Measurements from ENCODE around the gene MYO15A. TPM values are rescaled to one million over a fixed set of nuclear protein-coding genes. Genes with fewer than 3 reads are reported as not detected.

Gene MYO15A
- polyA plus RNA-seq, 1 donor (not counting 4 experiments of a cell fraction or from before 2014, with no cell fraction given) = 0.20 TPM

DNA sequence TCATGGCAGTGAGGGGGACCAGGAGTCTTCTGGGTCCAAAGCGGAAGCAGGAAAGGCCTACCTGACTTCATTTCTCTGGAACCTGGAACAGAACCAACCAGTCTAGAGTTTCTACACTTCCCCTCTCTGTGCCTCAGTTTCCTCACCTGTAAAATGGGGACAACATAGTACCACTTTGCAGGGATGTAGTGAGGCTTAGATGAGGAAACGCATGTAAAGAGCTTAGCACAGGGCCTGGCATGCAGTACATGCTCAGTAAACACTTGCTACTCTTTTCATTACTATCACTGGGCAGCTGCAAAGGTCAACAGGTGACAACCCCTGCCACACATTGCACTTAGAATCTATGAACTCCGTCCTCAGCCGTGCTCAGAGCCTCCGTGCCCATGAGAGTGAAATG, 24.2 kb downstream of the MYO15A start:
- no peaks in the 10 kb centered on the region for H4K20me1 ChIP-seq (ENCODE audit: control insufficient read depth, extremely low read depth, insufficient read depth, low read length)
- no peaks in the 10 kb centered on the region for H3K4me1 ChIP-seq (ENCODE audit: control insufficient read depth, extremely low read depth, insufficient read depth, low read length)
- no peak overlapping the region for H3K4me2 ChIP-seq (ENCODE audit: control insufficient read depth, extremely low read depth, insufficient read depth, low read depth, low read length)
- no peak overlapping the region for H3K9ac ChIP-seq (ENCODE audit: control insufficient read depth, extremely low read depth, insufficient read depth, low read length)
- dilution Hi-C loops (cut with MboI; ENCODE audit: extremely low pct_ligation_motif_present, low sequenced_read_pairs) = no loop called here
- no peaks in the 10 kb centered on the region for H3K9me3 ChIP-seq (ENCODE audit: control insufficient read depth, low read depth, low read length)
- H3K9me1 ChIP-seq (ENCODE audit: control insufficient read depth, extremely low read depth, insufficient read depth, low read length) = no peaks in the 10 kb centered on the region
- no peak overlapping the region for H3K4me3 ChIP-seq (ENCODE audit: control insufficient read depth in 2 of 3, extremely low read depth in 1 of 3, insufficient read depth in 2 of 3, low read depth in 1 of 3, low read length in 3 of 3)
- H3K27me3 ChIP-seq (ENCODE audit: control insufficient read depth, extremely low read depth, insufficient read depth, low read length) = no peaks in the 10 kb centered on the region
- no peak overlapping the region for H3K27ac ChIP-seq (ENCODE audit: control insufficient read depth, insufficient read depth, low read length)
- TF ChIP-seq, protein P1, sequence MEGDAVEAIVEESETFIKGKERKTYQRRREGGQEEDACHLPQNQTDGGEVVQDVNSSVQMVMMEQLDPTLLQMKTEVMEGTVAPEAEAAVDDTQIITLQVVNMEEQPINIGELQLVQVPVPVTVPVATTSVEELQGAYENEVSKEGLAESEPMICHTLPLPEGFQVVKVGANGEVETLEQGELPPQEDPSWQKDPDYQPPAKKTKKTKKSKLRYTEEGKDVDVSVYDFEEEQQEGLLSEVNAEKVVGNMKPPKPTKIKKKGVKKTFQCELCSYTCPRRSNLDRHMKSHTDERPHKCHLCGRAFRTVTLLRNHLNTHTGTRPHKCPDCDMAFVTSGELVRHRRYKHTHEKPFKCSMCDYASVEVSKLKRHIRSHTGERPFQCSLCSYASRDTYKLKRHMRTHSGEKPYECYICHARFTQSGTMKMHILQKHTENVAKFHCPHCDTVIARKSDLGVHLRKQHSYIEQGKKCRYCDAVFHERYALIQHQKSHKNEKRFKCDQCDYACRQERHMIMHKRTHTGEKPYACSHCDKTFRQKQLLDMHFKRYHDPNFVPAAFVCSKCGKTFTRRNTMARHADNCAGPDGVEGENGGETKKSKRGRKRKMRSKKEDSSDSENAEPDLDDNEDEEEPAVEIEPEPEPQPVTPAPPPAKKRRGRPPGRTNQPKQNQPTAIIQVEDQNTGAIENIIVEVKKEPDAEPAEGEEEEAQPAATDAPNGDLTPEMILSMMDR (optimal IDR thresholded peaks at IDR 0.05 in 1 of 3, IDR thresholded peaks at IDR 0.05 in 1 of 3, conservative IDR thresholded peaks at IDR 0.05 in 1 of 3; ENCODE audit: extremely low read depth in 1 of 3, insufficient read depth in 2 of 3, low read length in 3 of 3) = no peak
- no peak for TF ChIP-seq EZH2 (IDR thresholded peaks at IDR 0.05; ENCODE audit: low read length)
- H2AFZ ChIP-seq (ENCODE audit: control insufficient read depth, low read length) = no peak overlapping the region
- FAIRE-seq (no peak), DNase-seq (ENCODE audit: low read depth, low spot score) (no peak)
- H3K79me2 ChIP-seq (ENCODE audit: control insufficient read depth, insufficient read depth, low read length) = no peaks in the 10 kb centered on the region
- no peaks in the 10 kb centered on the region for H3K36me3 ChIP-seq (ENCODE audit: control insufficient read depth in 2 of 2, extremely low read depth in 1 of 2, insufficient read depth in 2 of 2, low read length in 2 of 2)

DNA sequence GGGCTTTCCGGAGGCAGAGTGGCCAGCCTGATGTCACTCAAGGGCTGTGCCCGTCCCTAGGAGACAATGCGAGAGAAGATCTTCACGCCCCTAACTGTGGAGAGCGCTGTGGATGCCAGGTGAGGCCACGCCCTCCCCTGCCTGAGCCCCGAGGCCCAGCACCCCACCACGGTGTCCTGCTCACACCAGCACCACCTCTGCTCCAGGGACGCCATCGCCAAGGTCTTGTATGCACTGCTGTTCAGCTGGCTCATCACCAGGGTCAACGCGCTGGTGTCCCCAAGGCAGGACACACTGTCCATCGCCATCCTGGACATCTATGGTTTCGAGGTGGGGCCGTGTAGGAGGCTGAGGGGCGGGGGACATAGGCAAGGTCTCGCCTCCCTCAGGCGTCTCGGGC, 27.8 kb downstream of the MYO15A start:
- TF ChIP-seq EZH2 (IDR thresholded peaks at IDR 0.05; ENCODE audit: low read length) = no peak
- Histone ChIP-seq H3K79me2 (ENCODE audit: control insufficient read depth, insufficient read depth, low read length) (no peaks in the 10 kb centered on the region), H2AFZ (ENCODE audit: control insufficient read depth, low read length) (no peak overlapping the region), H4K20me1 (ENCODE audit: control insufficient read depth, extremely low read depth, insufficient read depth, low read length) (no peaks in the 10 kb centered on the region), H3K4me2 (ENCODE audit: control insufficient read depth, extremely low read depth, insufficient read depth, low read depth, low read length) (no peak overlapping the region), H3K4me3 (ENCODE audit: control insufficient read depth in 2 of 3, extremely low read depth in 1 of 3, insufficient read depth in 2 of 3, low read depth in 1 of 3, low read length in 3 of 3) (no peak overlapping the region), H3K9me3 (ENCODE audit: control insufficient read depth, low read depth, low read length) (no peaks in the 10 kb centered on the region), H3K27me3 (ENCODE audit: control insufficient read depth, extremely low read depth, insufficient read depth, low read length) (peaks cover 8% of the 10 kb centered on the region), H3K9me1 (ENCODE audit: control insufficient read depth, extremely low read depth, insufficient read depth, low read length) (no peaks in the 10 kb centered on the region), H3K4me1 (ENCODE audit: control insufficient read depth, extremely low read depth, insufficient read depth, low read length) (no peaks in the 10 kb centered on the region), H3K9ac (ENCODE audit: control insufficient read depth, extremely low read depth, insufficient read depth, low read length) (no peak overlapping the region), H3K36me3 (ENCODE audit: control insufficient read depth in 2 of 2, extremely low read depth in 1 of 2, insufficient read depth in 2 of 2, low read length in 2 of 2) (no peaks in the 10 kb centered on the region), H3K27ac (ENCODE audit: control insufficient read depth, insufficient read depth, low read length) (no peak overlapping the region)
- FAIRE-seq = no peak
- no peak for DNase-seq (ENCODE audit: low read depth, low spot score)
- dilution Hi-C loops (cut with MboI; ENCODE audit: extremely low pct_ligation_motif_present, low sequenced_read_pairs) = no loop called here

DNA sequence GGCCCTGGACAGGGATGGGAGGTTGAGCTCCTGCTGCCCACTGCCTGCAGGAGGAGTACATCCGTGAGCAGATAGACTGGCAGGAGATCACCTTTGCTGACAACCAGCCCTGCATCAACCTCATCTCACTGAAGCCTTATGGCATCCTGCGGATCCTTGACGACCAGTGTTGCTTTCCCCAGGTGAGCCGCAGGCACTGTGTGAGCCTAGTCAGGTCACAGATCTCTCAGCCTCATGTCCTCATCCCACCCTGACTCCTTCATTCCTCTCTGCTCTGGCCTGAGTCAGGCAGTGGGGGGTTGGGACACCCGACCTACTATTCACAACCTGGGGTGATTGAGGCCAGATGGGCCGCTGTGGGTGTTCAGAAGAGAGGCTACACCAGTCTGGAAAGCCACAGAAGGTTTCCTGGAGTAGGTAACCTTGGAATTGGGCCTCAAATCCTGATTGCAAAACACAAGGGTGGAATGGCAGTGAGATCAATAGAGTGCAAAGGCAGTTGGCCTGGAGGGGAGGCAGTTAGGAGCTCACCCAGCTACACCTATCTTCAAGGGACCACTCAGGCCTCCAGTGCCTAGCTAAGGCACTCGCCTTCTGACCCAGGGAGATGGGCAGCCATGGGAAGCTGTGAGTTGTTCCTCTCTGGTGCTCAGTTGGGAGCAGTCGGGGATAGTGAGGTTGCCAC, 29.7 kb downstream of the MYO15A start:
- no peak overlapping the region for H3K4me3 ChIP-seq (ENCODE audit: control insufficient read depth in 2 of 3, extremely low read depth in 1 of 3, insufficient read depth in 2 of 3, low read depth in 1 of 3, low read length in 3 of 3)
- TF ChIP-seq, protein P1 (optimal IDR thresholded peaks at IDR 0.05 in 1 of 3, IDR thresholded peaks at IDR 0.05 in 1 of 3, conservative IDR thresholded peaks at IDR 0.05 in 1 of 3; ENCODE audit: extremely low read depth in 1 of 3, insufficient read depth in 2 of 3, low read length in 3 of 3) = no peak
- no peak for TF ChIP-seq EZH2 (IDR thresholded peaks at IDR 0.05; ENCODE audit: low read length)
- H3K79me2 ChIP-seq (ENCODE audit: control insufficient read depth, insufficient read depth, low read length) = no peaks in the 10 kb centered on the region
- no peak overlapping the region for H3K4me2 ChIP-seq (ENCODE audit: control insufficient read depth, extremely low read depth, insufficient read depth, low read depth, low read length)
- dilution Hi-C loops (cut with MboI; ENCODE audit: extremely low pct_ligation_motif_present, low sequenced_read_pairs) = no loop called here
- H3K4me1 ChIP-seq (ENCODE audit: control insufficient read depth, extremely low read depth, insufficient read depth, low read length) = no peaks in the 10 kb centered on the region
- no peaks in the 10 kb centered on the region for H4K20me1 ChIP-seq (ENCODE audit: control insufficient read depth, extremely low read depth, insufficient read depth, low read length)
- no peaks in the 10 kb centered on the region for H3K9me1 ChIP-seq (ENCODE audit: control insufficient read depth, extremely low read depth, insufficient read depth, low read length)
- H3K9me3 ChIP-seq (ENCODE audit: control insufficient read depth, low read depth, low read length) = no peaks in the 10 kb centered on the region
- H3K27me3 ChIP-seq (ENCODE audit: control insufficient read depth, extremely low read depth, insufficient read depth, low read length) = peaks cover 8% of the 10 kb centered on the region
- H3K27ac ChIP-seq (ENCODE audit: control insufficient read depth, insufficient read depth, low read length) = no peak overlapping the region
- DNase-seq (ENCODE audit: low read depth, low spot score) = no peak
- no peak for FAIRE-seq
- no peak overlapping the region for H3K9ac ChIP-seq (ENCODE audit: control insufficient read depth, extremely low read depth, insufficient read depth, low read length)
- no peak overlapping the region for H2AFZ ChIP-seq (ENCODE audit: control insufficient read depth, low read length)
- no peaks in the 10 kb centered on the region for H3K36me3 ChIP-seq (ENCODE audit: control insufficient read depth in 2 of 2, extremely low read depth in 1 of 2, insufficient read depth in 2 of 2, low read length in 2 of 2)

Measured in keratinocyte (primary cell).